MCF 10A (cell line): Measurements from ENCODE around the gene GARIN6. TPM values are rescaled to one million over a fixed set of nuclear protein-coding genes. Genes with fewer than 3 reads are reported as not detected.

Source experiments
- BruUV-seq: library from RNA; stranded (reverse); fragments of 400-500 nt; replicated peaks from 2 replicates; lab custom pipeline; 2021; lab: Mats Ljungman, UMichigan
- CTCF ChIA-PET: fragments of 300-600 bp; sonication (Branson Sonifier 250); formaldehyde crosslinking; extraction: SDS; loops from one replicate; lab custom pipeline; 2021; ENCODE audit warnings: antibody characterized with exemption, inconsistent platforms; lab: Yijun Ruan, JAX
- POLR2A ChIA-PET: fragments of 300-600, 350-650 bp; sonication (Branson Sonifier 250); formaldehyde crosslinking; extraction: SDS; loops from one replicate; lab custom pipeline; 2020; ENCODE audit warnings: antibody characterized with exemption, inconsistent platforms; lab: Yijun Ruan, JAX
- DNase-seq: peaks from one replicate; pipeline ENCODE4 v3.0.0-alpha.2; 2018; ENCODE audit not compliant: unreplicated experiment
- H3K27ac Mint-ChIP-seq: one replicate; pipeline ENCODE4 v1.8.0; 2022; ENCODE audit warnings: mild to moderate bottlenecking, low read depth, mixed read lengths; ENCODE audit not compliant: unreplicated experiment
- H3K27me3 Mint-ChIP-seq: one replicate; pipeline ENCODE4 v1.8.0; 2022; ENCODE audit warnings: mixed read lengths; ENCODE audit not compliant: insufficient read depth, unreplicated experiment
- H3K36me3 Mint-ChIP-seq: one replicate; pipeline ENCODE4 v1.8.0; 2022; ENCODE audit warnings: mild to moderate bottlenecking, moderate library complexity, mixed read lengths; ENCODE audit not compliant: insufficient read depth, unreplicated experiment
- H3K4me1 Mint-ChIP-seq: one replicate; pipeline ENCODE4 v1.8.0; 2022; ENCODE audit warnings: mixed read lengths; ENCODE audit not compliant: insufficient read depth, unreplicated experiment
- H3K4me3 Mint-ChIP-seq: one replicate; pipeline ENCODE4 v1.8.0; 2022; ENCODE audit warnings: mild to moderate bottlenecking, moderate library complexity, mixed read lengths; ENCODE audit not compliant: unreplicated experiment
- H3K9me3 Mint-ChIP-seq: one replicate; pipeline ENCODE4 v1.8.0; 2022; ENCODE audit warnings: mixed read lengths; ENCODE audit not compliant: unreplicated experiment
- intact Hi-C: fragments of 100-400 bp; cut with micrococcal nuclease; formaldehyde crosslinking; loops from 2 replicates; pipeline ENCODE4 v1.14.1; 2022
- total RNA-seq: library from RNA; stranded (reverse); gene quantifications from 2 replicates; pipeline ENCODE4 v1.2.3, GENCODE V29; 2022
- TF ChIP-seq, protein P1 (sequence below): fragments of 200-600 bp; IDR thresholded peaks from one replicate; pipeline ENCODE4 v1.8.0; 2022; ENCODE audit warnings: antibody characterized with exemption, mild to moderate bottlenecking; ENCODE audit not compliant: unreplicated experiment

Gene GARIN6
- total RNA-seq, 1 experiment from 2014 or later: not detected

DNA sequence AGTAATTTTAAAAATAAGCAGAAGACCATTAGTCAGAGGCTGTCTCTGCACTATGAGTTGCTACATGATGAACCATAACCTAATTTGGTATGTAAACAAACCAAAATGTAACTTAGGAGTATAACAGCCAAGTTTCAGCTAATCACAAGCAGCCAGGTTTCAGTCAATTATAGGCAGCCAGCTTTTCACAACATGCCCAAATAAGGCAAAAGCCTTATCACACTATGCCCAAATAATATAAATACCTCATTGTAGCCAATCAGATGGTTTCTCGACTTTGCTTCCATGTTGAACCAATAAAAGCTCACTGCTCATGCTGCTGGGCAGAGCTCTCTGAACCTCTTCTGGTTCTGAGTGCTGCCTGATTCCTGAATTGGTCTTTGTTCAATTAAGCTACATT is 38.6 kb downstream of the GARIN6 start:
- CTCF ChIA-PET: interaction anchor here (1.4 kb wide), 1 partner anchor 295 kb away, joined by 5 read pairs; no protein-coding TSS in a partner anchor
- intact Hi-C loops: no loop called here
- POLR2A ChIA-PET: no interaction called here

DNA sequence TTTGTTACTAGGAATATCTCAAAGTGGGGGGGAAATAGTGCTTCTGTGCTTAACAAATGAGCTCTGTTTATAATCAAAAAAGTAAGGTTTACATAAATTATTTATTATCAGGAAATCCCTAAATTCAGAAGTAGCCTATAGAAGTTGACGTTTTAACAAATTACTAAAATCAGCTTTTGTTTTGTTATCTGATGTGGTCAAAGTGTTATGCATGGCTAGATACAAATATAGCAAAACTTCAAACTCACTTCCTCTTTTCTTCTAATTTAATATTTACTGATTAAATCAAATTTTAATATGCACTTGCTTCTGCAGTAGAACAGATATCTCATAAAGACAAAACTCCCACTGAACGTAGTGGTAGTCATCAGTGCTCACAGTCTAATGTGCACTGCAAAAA is 47.5 kb downstream of the GARIN6 start:
- peaks cover 17% of the 10 kb centered on the region for H3K36me3 Mint-ChIP-seq
- ChIA-PET CTCF (no interaction called here), POLR2A (interaction anchor here (0.6 kb wide), 1 partner anchor 741 kb away, joined by 3 read pairs; no protein-coding TSS in a partner anchor)
- TF ChIP-seq, protein P1, sequence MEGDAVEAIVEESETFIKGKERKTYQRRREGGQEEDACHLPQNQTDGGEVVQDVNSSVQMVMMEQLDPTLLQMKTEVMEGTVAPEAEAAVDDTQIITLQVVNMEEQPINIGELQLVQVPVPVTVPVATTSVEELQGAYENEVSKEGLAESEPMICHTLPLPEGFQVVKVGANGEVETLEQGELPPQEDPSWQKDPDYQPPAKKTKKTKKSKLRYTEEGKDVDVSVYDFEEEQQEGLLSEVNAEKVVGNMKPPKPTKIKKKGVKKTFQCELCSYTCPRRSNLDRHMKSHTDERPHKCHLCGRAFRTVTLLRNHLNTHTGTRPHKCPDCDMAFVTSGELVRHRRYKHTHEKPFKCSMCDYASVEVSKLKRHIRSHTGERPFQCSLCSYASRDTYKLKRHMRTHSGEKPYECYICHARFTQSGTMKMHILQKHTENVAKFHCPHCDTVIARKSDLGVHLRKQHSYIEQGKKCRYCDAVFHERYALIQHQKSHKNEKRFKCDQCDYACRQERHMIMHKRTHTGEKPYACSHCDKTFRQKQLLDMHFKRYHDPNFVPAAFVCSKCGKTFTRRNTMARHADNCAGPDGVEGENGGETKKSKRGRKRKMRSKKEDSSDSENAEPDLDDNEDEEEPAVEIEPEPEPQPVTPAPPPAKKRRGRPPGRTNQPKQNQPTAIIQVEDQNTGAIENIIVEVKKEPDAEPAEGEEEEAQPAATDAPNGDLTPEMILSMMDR: no peak
- H3K9me3 Mint-ChIP-seq: no peaks in the 10 kb centered on the region
- H3K4me1 Mint-ChIP-seq: no peaks in the 10 kb centered on the region
- H3K27ac Mint-ChIP-seq: no peak overlapping the region
- intact Hi-C loops: no loop called here
- DNase-seq: no peak
- no peak overlapping the region for H3K4me3 Mint-ChIP-seq
- H3K27me3 Mint-ChIP-seq: no peaks in the 10 kb centered on the region
- no TSS peak for BruUV-seq

More for the DNA sequence above, 38.6 kb downstream of the GARIN6 start:
- no peaks in the 10 kb centered on the region for H3K27me3 Mint-ChIP-seq
- H3K4me1 Mint-ChIP-seq: no peaks in the 10 kb centered on the region
- no peaks in the 10 kb centered on the region for H3K9me3 Mint-ChIP-seq
- TF ChIP-seq, protein P1: no peak
- peak; percentile 6 for DNase-seq
- BruUV-seq: no TSS peak
- no peak overlapping the region for H3K4me3 Mint-ChIP-seq
- H3K27ac Mint-ChIP-seq: no peak overlapping the region
- no peaks in the 10 kb centered on the region for H3K36me3 Mint-ChIP-seq
